ENCODE data around the gene PIGN.

DNA sequence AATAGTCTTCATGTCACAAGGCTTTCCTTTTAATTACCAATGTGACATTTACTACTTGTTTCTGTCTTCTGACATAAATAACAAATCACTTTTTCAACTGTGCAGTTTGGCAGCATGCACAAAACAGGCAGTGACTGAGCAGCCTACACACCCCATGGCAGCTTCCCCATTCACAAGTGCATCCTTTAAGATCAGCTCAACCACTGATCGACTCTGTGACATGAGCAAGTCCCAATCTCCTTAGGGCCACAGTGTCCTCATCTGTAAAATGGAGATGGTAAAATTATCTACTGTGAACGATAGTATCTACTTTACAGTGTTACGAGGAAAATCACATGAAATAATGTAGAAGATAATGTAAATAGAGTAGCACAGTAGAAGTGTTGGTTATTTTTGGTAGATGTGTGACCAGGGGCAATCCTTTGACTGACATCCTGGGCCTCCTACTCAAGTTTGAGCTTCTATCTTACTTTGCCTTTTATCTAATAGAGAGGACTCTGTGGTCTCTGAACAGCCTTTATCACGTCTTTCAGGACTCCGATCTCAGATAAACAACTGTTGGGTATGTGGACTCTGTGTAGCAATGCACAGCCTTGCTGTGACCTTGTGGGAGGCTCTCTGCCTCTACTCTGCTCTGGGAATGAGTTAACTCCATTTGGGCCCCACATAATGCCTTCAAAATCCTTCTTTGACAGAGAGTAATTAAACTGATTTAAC, 120.6 kb downstream of the PIGN start:
- TF ChIP-seq, protein P1, sequence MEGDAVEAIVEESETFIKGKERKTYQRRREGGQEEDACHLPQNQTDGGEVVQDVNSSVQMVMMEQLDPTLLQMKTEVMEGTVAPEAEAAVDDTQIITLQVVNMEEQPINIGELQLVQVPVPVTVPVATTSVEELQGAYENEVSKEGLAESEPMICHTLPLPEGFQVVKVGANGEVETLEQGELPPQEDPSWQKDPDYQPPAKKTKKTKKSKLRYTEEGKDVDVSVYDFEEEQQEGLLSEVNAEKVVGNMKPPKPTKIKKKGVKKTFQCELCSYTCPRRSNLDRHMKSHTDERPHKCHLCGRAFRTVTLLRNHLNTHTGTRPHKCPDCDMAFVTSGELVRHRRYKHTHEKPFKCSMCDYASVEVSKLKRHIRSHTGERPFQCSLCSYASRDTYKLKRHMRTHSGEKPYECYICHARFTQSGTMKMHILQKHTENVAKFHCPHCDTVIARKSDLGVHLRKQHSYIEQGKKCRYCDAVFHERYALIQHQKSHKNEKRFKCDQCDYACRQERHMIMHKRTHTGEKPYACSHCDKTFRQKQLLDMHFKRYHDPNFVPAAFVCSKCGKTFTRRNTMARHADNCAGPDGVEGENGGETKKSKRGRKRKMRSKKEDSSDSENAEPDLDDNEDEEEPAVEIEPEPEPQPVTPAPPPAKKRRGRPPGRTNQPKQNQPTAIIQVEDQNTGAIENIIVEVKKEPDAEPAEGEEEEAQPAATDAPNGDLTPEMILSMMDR (IDR thresholded peaks at IDR 0.05; ENCODE audit: low read depth, low read length): no peak
- TF ChIP-seq EZH2phosphoT487 (IDR thresholded peaks at IDR 0.05; ENCODE audit: low read depth): no peak
